ENCODE data around the gene UFSP1.
"Not testable (repeated sequence)": the region's sequence is repeated elsewhere in the genome, so short reads cannot be mapped to it uniquely, and the experiment has no call there.

DNA sequence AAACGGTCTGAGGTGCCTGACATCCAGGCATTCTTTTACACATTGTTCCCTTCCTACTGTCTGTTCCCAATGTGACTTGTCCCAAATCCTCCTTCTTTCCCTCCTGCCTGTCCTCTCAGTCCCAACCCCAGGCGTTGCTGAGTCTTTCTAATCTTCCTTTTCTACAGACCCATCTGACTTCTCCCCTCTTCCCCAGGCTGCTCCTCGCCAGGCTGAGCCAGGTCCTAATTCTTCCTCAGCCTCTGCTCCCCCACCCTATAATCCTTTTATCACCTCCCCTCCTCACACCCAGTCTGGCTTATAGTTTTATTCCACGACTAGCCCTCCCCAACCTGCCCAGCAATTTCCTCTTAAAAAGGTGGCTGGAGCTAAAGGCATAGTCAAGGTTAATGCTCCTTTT lies 34.1 kb upstream of the UFSP1 start:
- TF ChIP-seq, protein P1, sequence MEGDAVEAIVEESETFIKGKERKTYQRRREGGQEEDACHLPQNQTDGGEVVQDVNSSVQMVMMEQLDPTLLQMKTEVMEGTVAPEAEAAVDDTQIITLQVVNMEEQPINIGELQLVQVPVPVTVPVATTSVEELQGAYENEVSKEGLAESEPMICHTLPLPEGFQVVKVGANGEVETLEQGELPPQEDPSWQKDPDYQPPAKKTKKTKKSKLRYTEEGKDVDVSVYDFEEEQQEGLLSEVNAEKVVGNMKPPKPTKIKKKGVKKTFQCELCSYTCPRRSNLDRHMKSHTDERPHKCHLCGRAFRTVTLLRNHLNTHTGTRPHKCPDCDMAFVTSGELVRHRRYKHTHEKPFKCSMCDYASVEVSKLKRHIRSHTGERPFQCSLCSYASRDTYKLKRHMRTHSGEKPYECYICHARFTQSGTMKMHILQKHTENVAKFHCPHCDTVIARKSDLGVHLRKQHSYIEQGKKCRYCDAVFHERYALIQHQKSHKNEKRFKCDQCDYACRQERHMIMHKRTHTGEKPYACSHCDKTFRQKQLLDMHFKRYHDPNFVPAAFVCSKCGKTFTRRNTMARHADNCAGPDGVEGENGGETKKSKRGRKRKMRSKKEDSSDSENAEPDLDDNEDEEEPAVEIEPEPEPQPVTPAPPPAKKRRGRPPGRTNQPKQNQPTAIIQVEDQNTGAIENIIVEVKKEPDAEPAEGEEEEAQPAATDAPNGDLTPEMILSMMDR (IDR thresholded peaks at IDR 0.05; ENCODE audit: low read depth, low read length), result not testable (repeated sequence)
- TF ChIP-seq POLR2A (IDR thresholded peaks at IDR 0.05; ENCODE audit: extremely low read depth, insufficient read length); MYC (IDR thresholded peaks at IDR 0.05; ENCODE audit: low read depth, low read length): not testable (repeated sequence)
